PC-9 (cell line): ENCODE results near the gene WRAP73.

Experiments used
- CTCF ChIP-seq: fragments of 200-600 bp; sonication (generic); conservative IDR thresholded peaks from 2 replicates; pipeline ENCODE4 v1.6.1; 2017; ENCODE audit warnings: mixed run types, antibody characterized with exemption, mild to moderate bottlenecking, moderate library complexity
- EZH2 ChIP-seq: fragments of 200-600 bp; sonication (generic); IDR thresholded peaks from 2 replicates; pipeline ENCODE4 v1.8.0; 2017; ENCODE audit warnings: antibody characterized with exemption, low read depth

GRCh38 chr1:3633344-3634058, 16.4 kb downstream of the WRAP73 start:
- TF ChIP-seq CTCF (no peak), EZH2 (no peak)
